SK-N-SH treated with all-trans-retinoic acid at 6 μM for 48 hours (cell line): ENCODE data around the gene CPXM2.

Experiments
- RARB ChIP-seq: fragments of 250-450 bp; sonication (Bioruptor Pico); IDR thresholded peaks from 2 replicates; pipeline ENCODE4 v1.8.0; 2021; ENCODE audit warnings: mild to moderate bottlenecking, moderate library complexity
- ZFP30 ChIP-seq: fragments of 450-650 bp; formaldehyde crosslinking; IDR thresholded peaks from 2 replicates; pipeline ENCODE4 v1.5.0; 2022; ENCODE audit warnings: mild to moderate bottlenecking, moderate library complexity

- TF ChIP-seq ZFP30 (CRISPR knock-in tag) (no peak), RARB (CRISPR knock-in tag) (no peak)
Observed at GRCh38 chr10:123726836-123727235, 164.8 kb downstream of the CPXM2 start.
